DOHH2 (cell line): ENCODE results near the gene CRYBG1.
A peak's percentile ranks its signal among the peaks of the same experiment; 100 is the strongest.

Experiments
- EZH2phosphoT487 ChIP-seq: fragments of 200-600 bp; sonication (generic); IDR thresholded peaks from 2 replicates; pipeline ENCODE4 v1.6.1; 2017; ENCODE audit warnings: borderline replicate concordance, mild to moderate bottlenecking, antibody characterized with exemption, low read length, moderate library complexity, mixed read lengths
- TF ChIP-seq, protein P1 (sequence below): fragments of 200-600 bp; sonication (generic); IDR thresholded peaks from one replicate; pipeline ENCODE4 v1.5.1; 2014; ENCODE audit warnings: antibody characterized with exemption, mild to moderate bottlenecking, low read depth, low read length; ENCODE audit not compliant: poor library complexity, severe bottlenecking

DNA sequence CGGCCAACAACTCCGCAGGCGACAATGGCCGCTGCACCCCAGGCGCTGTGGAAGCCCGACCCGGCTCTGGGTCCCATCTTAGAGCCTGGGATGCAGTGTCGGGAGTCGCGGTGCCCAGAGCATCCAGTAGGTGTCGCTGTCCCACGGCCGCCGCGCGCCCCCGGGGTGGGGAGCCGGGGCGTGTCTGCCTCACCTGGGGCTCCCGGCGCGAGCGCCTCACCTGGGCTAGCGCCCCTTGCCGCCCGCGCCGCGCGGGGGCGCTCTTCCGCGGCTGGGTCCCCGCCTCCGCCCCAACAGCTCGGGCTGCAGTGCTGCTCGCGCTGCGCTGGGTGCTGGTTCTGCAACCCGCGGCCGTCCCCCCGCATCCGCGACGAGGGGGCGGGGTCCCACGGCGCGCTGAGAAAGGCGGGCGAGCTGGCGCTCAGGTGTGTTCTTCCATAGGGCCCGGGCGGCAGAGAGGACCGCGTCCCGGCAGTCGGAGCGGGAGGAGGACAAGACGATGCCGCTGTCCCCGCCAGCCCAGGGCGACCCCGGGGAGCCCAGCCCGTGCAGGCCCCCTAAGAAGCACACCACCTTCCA, at the start of gene CRYBG1:
- TF ChIP-seq, protein P1, sequence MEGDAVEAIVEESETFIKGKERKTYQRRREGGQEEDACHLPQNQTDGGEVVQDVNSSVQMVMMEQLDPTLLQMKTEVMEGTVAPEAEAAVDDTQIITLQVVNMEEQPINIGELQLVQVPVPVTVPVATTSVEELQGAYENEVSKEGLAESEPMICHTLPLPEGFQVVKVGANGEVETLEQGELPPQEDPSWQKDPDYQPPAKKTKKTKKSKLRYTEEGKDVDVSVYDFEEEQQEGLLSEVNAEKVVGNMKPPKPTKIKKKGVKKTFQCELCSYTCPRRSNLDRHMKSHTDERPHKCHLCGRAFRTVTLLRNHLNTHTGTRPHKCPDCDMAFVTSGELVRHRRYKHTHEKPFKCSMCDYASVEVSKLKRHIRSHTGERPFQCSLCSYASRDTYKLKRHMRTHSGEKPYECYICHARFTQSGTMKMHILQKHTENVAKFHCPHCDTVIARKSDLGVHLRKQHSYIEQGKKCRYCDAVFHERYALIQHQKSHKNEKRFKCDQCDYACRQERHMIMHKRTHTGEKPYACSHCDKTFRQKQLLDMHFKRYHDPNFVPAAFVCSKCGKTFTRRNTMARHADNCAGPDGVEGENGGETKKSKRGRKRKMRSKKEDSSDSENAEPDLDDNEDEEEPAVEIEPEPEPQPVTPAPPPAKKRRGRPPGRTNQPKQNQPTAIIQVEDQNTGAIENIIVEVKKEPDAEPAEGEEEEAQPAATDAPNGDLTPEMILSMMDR: peak; percentile 74
- no peak for TF ChIP-seq EZH2phosphoT487
